ENCODE results near the gene LRMDA. TPM values are rescaled to one million over a fixed set of nuclear protein-coding genes. Genes with fewer than 3 reads are reported as not detected.

Gene LRMDA
- total RNA-seq, 5 donors from 2014 or later (not counting 1 experiment from before 2014, with no cell fraction given): 0.30 to 1.2 TPM; not detected in 3

GRCh38 chr10:76031769-76032699, 600.6 kb downstream of the LRMDA start:
- H3K27ac Mint-ChIP-seq: no peak overlapping the region
- ChIA-PET CTCF (no interaction called here), POLR2A (no interaction called here)
- no peaks in the 10 kb centered on the region for H3K4me1 ChIP-seq (ENCODE audit: control insufficient read depth in 1 of 2, extremely low read depth in 1 of 2, insufficient read depth in 2 of 2, low read length in 2 of 2)
- H3K9me3 ChIP-seq: no peaks in the 10 kb centered on the region
- H3K27ac ChIP-seq (ENCODE audit: low read length): no peak overlapping the region
- H3K27me3 Mint-ChIP-seq: peaks cover 5 to 7% of the 10 kb centered on the region in 2 donors
- no peak for DNase-seq
- no peaks in the 10 kb centered on the region for H3K36me3 ChIP-seq (ENCODE audit: control insufficient read depth in 2 of 2, extremely low read depth in 1 of 2, insufficient read depth in 1 of 2, low read length in 1 of 2)
- no peaks in the 10 kb centered on the region for H3K36me3 Mint-ChIP-seq
- H3K4me3 ChIP-seq (ENCODE audit: control insufficient read depth in 1 of 2, extremely low read depth in 1 of 2, low read length in 1 of 2): no peak overlapping the region
- no peaks in the 10 kb centered on the region for H3K9me3 Mint-ChIP-seq
- WGBS (ENCODE audit: insufficient coverage): 79% methylated on average over 13 of the region's 14 CpGs
- no peak overlapping the region for H3K4me3 Mint-ChIP-seq
- ATAC-seq (replicated peaks in 1 of 4): no peak
- no peaks in the 10 kb centered on the region for H3K4me1 Mint-ChIP-seq
- peaks cover 0 to 11% of the 10 kb centered on the region in 2 experiments for H3K27me3 ChIP-seq (replicated peaks in 1 of 2; ENCODE audit: control insufficient read depth in 2 of 2, extremely low read depth in 1 of 2, insufficient read depth in 2 of 2, low read length in 1 of 2)

DNA sequence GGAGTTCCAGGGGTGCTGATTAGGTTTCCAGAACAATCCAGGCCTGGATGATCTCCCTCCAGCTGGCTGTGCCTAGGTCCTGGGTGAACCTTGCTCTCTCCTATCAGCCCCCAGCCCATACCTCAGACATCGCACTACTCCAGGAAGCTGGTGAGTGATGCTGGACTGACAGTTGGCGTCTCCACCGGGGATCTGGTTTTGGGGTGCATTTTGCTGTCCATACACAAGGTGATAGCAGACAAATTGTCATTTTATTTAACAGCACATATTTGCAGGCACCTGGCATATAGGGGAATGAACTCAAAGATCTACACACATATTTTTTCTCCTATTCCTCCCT, 601.2 kb downstream of the LRMDA start:
- H3K4me3 Mint-ChIP-seq: no peak overlapping the region
- no peaks in the 10 kb centered on the region for H3K9me3 Mint-ChIP-seq
- peaks cover 5 to 7% of the 10 kb centered on the region in 2 donors for H3K27me3 Mint-ChIP-seq
- ATAC-seq (replicated peaks in 1 of 4): no peak
- H3K27me3 ChIP-seq (replicated peaks in 1 of 2; ENCODE audit: control insufficient read depth in 2 of 2, extremely low read depth in 1 of 2, insufficient read depth in 2 of 2, low read length in 1 of 2): peaks cover 0 to 11% of the 10 kb centered on the region in 2 experiments
- no peaks in the 10 kb centered on the region for H3K9me3 ChIP-seq
- no peaks in the 10 kb centered on the region for H3K36me3 ChIP-seq (ENCODE audit: control insufficient read depth in 2 of 2, extremely low read depth in 1 of 2, insufficient read depth in 1 of 2, low read length in 1 of 2)
- ChIA-PET CTCF (no interaction called here), POLR2A (no interaction called here)
- no peak overlapping the region for H3K4me3 ChIP-seq (ENCODE audit: control insufficient read depth in 1 of 2, extremely low read depth in 1 of 2, low read length in 1 of 2)
- 83% methylated on average over 1 of the region's 3 CpGs for WGBS (ENCODE audit: insufficient coverage)
- H3K4me1 Mint-ChIP-seq: no peaks in the 10 kb centered on the region
- H3K27ac ChIP-seq (ENCODE audit: low read length): no peak overlapping the region
- H3K36me3 Mint-ChIP-seq: no peaks in the 10 kb centered on the region
- DNase-seq: no peak
- no peak overlapping the region for H3K27ac Mint-ChIP-seq
- H3K4me1 ChIP-seq (ENCODE audit: control insufficient read depth in 1 of 2, extremely low read depth in 1 of 2, insufficient read depth in 2 of 2, low read length in 2 of 2): no peaks in the 10 kb centered on the region

GRCh38 chr10:76033457-76034196, 602.2 kb downstream of the LRMDA start:
- no peak overlapping the region for H3K4me3 Mint-ChIP-seq
- CTCF ChIA-PET: no interaction called here
- ATAC-seq (replicated peaks in 1 of 4) (no peak), DNase-seq (no peak)
- Histone ChIP-seq H3K27ac (ENCODE audit: low read length) (no peak overlapping the region), H3K4me1 (ENCODE audit: control insufficient read depth in 1 of 2, extremely low read depth in 1 of 2, insufficient read depth in 2 of 2, low read length in 2 of 2) (no peaks in the 10 kb centered on the region), H3K27me3 (replicated peaks in 1 of 2; ENCODE audit: control insufficient read depth in 2 of 2, extremely low read depth in 1 of 2, insufficient read depth in 2 of 2, low read length in 1 of 2) (peaks cover 0 to 11% of the 10 kb centered on the region in 2 experiments), H3K9me3 (no peaks in the 10 kb centered on the region), H3K36me3 (ENCODE audit: control insufficient read depth in 2 of 2, extremely low read depth in 1 of 2, insufficient read depth in 1 of 2, low read length in 1 of 2) (no peaks in the 10 kb centered on the region), H3K4me3 (ENCODE audit: control insufficient read depth in 1 of 2, extremely low read depth in 1 of 2, low read length in 1 of 2) (no peak overlapping the region)
- no peaks in the 10 kb centered on the region for H3K4me1 Mint-ChIP-seq
- H3K9me3 Mint-ChIP-seq: peaks cover 0 to 4% (median 2%) of the 10 kb centered on the region in 3 donors
- H3K36me3 Mint-ChIP-seq: no peaks in the 10 kb centered on the region
- no peak overlapping the region for H3K27ac Mint-ChIP-seq
- 50% methylated on average over 2 of the region's 15 CpGs for WGBS (ENCODE audit: insufficient coverage)
- peaks cover 5 to 7% of the 10 kb centered on the region in 2 donors for H3K27me3 Mint-ChIP-seq
- POLR2A ChIA-PET: no interaction called here

- ChIA-PET POLR2A (no interaction called here), CTCF (no interaction called here)
- peaks cover 4 to 6% (median 4%) of the 10 kb centered on the region in 3 donors for H3K9me3 Mint-ChIP-seq
- DNase-seq: no peak
- Histone ChIP-seq H3K4me1 (ENCODE audit: control insufficient read depth in 1 of 2, extremely low read depth in 1 of 2, insufficient read depth in 2 of 2, low read length in 2 of 2) (no peaks in the 10 kb centered on the region), H3K9me3 (no peaks in the 10 kb centered on the region), H3K27ac (ENCODE audit: low read length) (no peak overlapping the region), H3K36me3 (ENCODE audit: control insufficient read depth in 2 of 2, extremely low read depth in 1 of 2, insufficient read depth in 1 of 2, low read length in 1 of 2) (no peaks in the 10 kb centered on the region), H3K4me3 (ENCODE audit: control insufficient read depth in 1 of 2, extremely low read depth in 1 of 2, low read length in 1 of 2) (no peak overlapping the region), H3K27me3 (replicated peaks in 1 of 2; ENCODE audit: control insufficient read depth in 2 of 2, extremely low read depth in 1 of 2, insufficient read depth in 2 of 2, low read length in 1 of 2) (peaks cover 0 to 11% of the 10 kb centered on the region in 2 experiments)
- H3K4me1 Mint-ChIP-seq: no peaks in the 10 kb centered on the region
- ATAC-seq (replicated peaks in 1 of 4): no peak
- no peaks in the 10 kb centered on the region for H3K36me3 Mint-ChIP-seq
- H3K4me3 Mint-ChIP-seq: no peak overlapping the region
- WGBS (ENCODE audit: insufficient coverage): 85% methylated on average over 15 of the region's 23 CpGs
- H3K27ac Mint-ChIP-seq: no peak overlapping the region
- H3K27me3 Mint-ChIP-seq: peaks cover 5 to 7% of the 10 kb centered on the region in 2 donors
Observed at GRCh38 chr10:76034353-76035205, 603.2 kb downstream of the LRMDA start.

DNA sequence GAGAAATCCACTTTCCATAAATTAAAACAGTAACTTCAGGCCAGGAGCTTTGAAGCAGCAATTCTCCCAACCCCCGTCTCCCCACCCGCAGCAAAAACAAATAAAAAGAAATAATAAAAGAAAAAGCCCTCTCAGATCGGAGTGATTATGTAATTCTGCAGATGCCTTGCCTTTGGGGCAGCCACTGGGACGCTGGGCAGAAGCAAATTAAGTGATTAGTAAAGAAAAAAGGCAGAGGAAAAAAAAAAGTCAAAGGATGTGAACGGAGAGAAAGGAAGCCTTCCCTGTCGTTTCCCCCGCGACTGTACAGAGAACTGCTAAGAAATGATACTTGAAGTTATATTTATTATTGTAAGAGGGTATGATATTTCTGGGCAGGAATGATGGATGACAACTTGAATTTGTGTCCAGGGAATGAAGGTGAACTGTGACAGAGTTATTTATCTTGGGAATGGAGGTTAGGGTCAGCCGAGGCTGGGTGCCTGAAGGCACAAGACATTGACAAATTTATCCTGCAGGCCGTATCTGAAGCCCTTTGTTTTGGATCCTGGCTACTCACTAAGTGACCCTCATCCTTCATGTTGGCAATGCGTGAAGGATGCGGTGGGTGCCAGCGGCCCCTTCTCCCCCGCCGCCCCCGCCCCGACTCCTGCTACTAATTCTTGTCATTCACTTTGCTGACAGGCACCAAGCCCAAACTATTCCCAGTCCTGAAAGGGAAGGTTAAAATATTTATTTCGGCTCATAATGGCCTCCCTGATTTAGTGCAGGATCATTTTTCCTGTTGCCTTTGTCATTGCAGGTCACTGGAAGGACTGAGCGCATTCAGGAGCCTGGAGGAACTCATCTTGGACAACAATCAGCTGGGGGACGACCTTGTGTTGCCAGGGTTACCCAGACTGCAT, 604.0 kb downstream of the LRMDA start:
- WGBS (ENCODE audit: insufficient coverage): 89% methylated on average over 10 of the region's 20 CpGs
- H3K4me3 Mint-ChIP-seq: no peak overlapping the region
- CTCF ChIA-PET: interaction anchor here in 1 of 2 donors (0.7 kb wide), 1 partner anchor 13 kb away, joined by 3 read pairs; no protein-coding TSS in a partner anchor
- H3K4me1 Mint-ChIP-seq: no peaks in the 10 kb centered on the region
- no peaks in the 10 kb centered on the region for H3K9me3 ChIP-seq
- H3K27me3 ChIP-seq (replicated peaks in 1 of 2; ENCODE audit: control insufficient read depth in 2 of 2, extremely low read depth in 1 of 2, insufficient read depth in 2 of 2, low read length in 1 of 2): peaks cover 0 to 11% of the 10 kb centered on the region in 2 experiments
- DNase-seq (no peak), ATAC-seq (replicated peaks in 1 of 4) (no peak)
- no peak overlapping the region for H3K27ac Mint-ChIP-seq
- no peak overlapping the region for H3K4me3 ChIP-seq (ENCODE audit: control insufficient read depth in 1 of 2, extremely low read depth in 1 of 2, low read length in 1 of 2)
- no peaks in the 10 kb centered on the region for H3K36me3 ChIP-seq (ENCODE audit: control insufficient read depth in 2 of 2, extremely low read depth in 1 of 2, insufficient read depth in 1 of 2, low read length in 1 of 2)
- H3K27me3 Mint-ChIP-seq: peaks cover 5 to 10% of the 10 kb centered on the region in 2 donors
- peaks cover 5 to 7% (median 6%) of the 10 kb centered on the region in 3 donors for H3K9me3 Mint-ChIP-seq
- POLR2A ChIA-PET: no interaction called here
- no peaks in the 10 kb centered on the region for H3K4me1 ChIP-seq (ENCODE audit: control insufficient read depth in 1 of 2, extremely low read depth in 1 of 2, insufficient read depth in 2 of 2, low read length in 2 of 2)
- H3K27ac ChIP-seq (ENCODE audit: low read length): no peak overlapping the region
- H3K36me3 Mint-ChIP-seq: no peaks in the 10 kb centered on the region

All from T-cell (primary cell).